Airway epithelial cell (primary cell): ENCODE data around the gene AIPL1. TPM values are rescaled to one million over a fixed set of nuclear protein-coding genes. Genes with fewer than 3 reads are reported as not detected.

Source experiments
- total RNA-seq: library from RNA; depleted of rRNA; stranded (reverse); fragments of >200 nt; gene quantifications from 2 replicates; pipeline ENCODE4 v1.2.3, GENCODE V29; 2015

The AIPL1 gene, protein sequence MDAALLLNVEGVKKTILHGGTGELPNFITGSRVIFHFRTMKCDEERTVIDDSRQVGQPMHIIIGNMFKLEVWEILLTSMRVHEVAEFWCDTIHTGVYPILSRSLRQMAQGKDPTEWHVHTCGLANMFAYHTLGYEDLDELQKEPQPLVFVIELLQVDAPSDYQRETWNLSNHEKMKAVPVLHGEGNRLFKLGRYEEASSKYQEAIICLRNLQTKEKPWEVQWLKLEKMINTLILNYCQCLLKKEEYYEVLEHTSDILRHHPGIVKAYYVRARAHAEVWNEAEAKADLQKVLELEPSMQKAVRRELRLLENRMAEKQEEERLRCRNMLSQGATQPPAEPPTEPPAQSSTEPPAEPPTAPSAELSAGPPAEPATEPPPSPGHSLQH
- total RNA-seq: not detected in 2 replicates

DNA sequence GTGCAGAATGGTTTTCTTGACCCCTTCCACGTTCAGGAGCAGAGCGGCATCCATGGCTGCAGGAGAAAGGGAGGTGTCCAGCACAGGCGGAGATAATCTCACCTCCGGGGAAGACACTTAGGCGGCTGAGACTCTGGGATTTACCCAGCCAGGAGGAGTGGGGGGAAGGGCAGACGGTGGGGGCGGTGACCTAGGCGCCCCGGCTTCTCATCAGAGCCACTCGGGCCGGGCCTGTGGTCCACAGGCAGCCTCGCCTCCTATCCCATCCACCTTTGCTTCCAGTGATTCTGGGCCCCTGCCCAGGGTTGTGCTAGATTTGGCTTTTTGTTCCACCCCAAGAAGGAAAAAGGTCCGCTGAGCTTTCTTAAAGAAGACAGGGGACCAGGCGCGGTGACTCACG is at the start of gene AIPL1:
Gene AIPL1, minus strand, starts transcription at position 71 of the 400 bp plus-strand sequence. Its CDS starts 17 bp downstream, at position 54.

DNA sequence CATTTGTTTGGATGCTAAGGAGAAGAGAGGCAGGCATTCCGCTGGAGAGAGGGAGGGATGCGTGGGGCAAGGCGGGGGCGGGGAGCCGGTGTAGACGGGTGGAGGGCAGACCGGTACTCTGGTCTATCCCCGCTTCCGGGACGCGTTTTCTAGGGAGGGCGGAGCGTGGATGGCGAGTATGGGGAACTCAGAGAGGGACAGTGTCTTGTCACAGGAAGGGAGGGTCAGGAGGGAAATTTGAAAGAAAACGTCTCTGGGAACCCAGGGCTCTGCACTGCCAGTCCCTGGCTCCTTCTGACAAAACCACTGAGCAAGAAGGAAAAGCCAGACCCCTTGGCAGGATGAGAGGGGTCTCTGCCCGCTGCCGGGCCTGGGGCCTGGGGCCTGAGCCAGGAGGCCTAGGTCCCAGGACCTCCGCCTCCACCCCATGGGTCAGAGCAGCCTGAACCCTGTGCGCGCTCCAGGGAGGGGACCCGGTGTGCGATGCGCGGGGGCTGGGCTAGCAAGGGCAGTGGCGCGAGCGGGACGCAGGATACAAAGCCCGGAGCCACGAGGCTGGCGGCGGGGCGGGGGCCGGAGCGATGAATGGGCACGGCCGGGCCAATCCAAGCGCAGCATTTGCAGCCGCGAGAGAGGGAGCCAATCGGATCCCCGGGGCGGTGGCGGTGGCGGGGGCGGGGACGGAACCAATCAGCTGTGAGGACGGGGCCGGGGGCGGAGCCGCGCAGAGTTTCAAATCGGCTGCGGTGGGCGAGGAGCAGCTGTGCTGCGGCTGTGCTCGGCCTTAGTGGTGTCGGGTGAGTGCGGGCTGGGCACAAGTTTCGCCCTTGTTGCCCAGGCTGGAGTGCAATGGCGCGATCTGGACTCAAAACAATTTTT is 9.0 kb upstream of the AIPL1 start, which contains the start of gene PIMREG:
Gene PIMREG, plus strand, starts transcription at position 764 of the 879 bp plus-strand sequence. CDS start 656 bp downstream, outside the sequence.

Other genes with a start within 250 kb of the AIPL1 start
- gene PIMREG, start 9.3 kb upstream of the AIPL1 start, total RNA-seq: 22.2 and 27.6 TPM in 2 replicates
- 15.6 and 25.0 TPM in 2 replicates for gene PITPNM3, start 121.4 kb upstream of the AIPL1 start, total RNA-seq
- 6.3 and 9.0 TPM in 2 replicates for gene KIAA0753, start 205.6 kb upstream of the AIPL1 start, total RNA-seq
- gene TXNDC17, start 205.9 kb upstream of the AIPL1 start, total RNA-seq: 1,141 and 1,808 TPM in 2 replicates
- 21.5 and 38.9 TPM in 2 replicates for gene MED31, start 216.5 kb upstream of the AIPL1 start, total RNA-seq
- 0.71 and 0.74 TPM in 2 replicates for gene C17orf100, start 216.6 kb upstream of the AIPL1 start, total RNA-seq